Measurements from ENCODE around the gene NPC1. TPM values are rescaled to one million over a fixed set of nuclear protein-coding genes. Genes with fewer than 3 reads are reported as not detected.
"Not testable (repeated sequence)": the region's sequence is repeated elsewhere in the genome, so short reads cannot be mapped to it uniquely, and the experiment has no call there.

The NPC1 gene
- total and polyA plus RNA-seq, 2 donors: 12.5 to 19.8 TPM

DNA sequence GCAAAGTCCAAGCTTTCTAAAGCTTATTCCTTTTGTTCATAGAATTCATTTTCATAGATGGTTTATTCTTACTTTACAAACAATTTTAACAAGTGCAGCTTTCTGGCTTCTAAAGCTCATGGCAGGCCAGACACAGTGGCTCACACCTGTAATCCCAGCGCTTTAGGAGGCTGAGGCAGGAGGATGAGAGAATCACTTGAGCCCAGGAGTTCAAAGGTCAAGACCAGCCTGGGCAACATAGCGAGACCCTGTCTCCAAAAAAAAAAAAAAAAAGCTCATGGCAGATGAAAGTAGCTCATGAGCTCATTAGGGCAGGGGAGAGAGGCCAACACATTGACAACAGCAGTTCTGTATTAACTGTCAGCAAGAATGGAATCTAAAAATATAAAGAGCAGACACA is 28.1 kb upstream of the NPC1 start:
- Histone ChIP-seq H3K9me3 (ENCODE audit: control insufficient read depth in 2 of 2, insufficient read depth in 1 of 2, low read length in 1 of 2) (no peaks in the 10 kb centered on the region), H3K36me3 (ENCODE audit: control insufficient read depth in 2 of 2, insufficient read depth in 2 of 2, low read length in 1 of 2) (no peaks in the 10 kb centered on the region), H3K4me1 (ENCODE audit: control insufficient read depth in 2 of 2, insufficient read depth in 2 of 2, low read length in 2 of 2) (peaks cover 0 to 5% of the 10 kb centered on the region in 2 donors), H3K4me3 (ENCODE audit: low read length in 2 of 2) (no peak overlapping the region), H3K27ac (ENCODE audit: low read depth in 1 of 2, low read length in 1 of 2) (no peak overlapping the region), H3K27me3 (ENCODE audit: control insufficient read depth in 2 of 2, insufficient read depth in 1 of 2, low read length in 1 of 2) (peaks cover 4 to 17% of the 10 kb centered on the region in 2 donors)
- no peak for DNase-seq (ENCODE audit: low read depth in 6 of 9, low spot score in 9 of 9)
- WGBS: 99% methylated on average over 2 of the region's 2 CpGs

DNA sequence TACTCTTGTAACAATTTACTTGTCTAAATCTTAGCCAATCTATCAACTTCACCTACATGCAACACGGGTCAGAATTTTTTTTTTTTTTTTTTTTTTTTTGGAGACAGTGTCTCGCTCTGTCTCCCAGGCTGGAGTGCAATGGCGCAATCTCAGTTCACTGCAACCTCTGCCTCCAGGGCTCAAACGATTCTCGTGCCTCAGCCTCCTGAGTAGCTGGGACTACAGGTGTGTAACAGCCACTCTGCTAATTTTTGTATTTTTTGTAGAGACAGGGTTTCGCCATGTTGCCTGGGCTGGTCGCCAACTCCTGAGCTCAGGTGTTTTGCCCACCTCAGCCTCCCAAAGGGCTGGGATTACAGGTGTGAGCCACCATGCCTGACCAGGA is 26.8 kb upstream of the NPC1 start:
- H3K27ac ChIP-seq (ENCODE audit: low read depth in 1 of 2, low read length in 1 of 2); H3K4me1 ChIP-seq (ENCODE audit: control insufficient read depth in 2 of 2, insufficient read depth in 2 of 2, low read length in 2 of 2); H3K9me3 ChIP-seq (ENCODE audit: control insufficient read depth in 2 of 2, insufficient read depth in 1 of 2, low read length in 1 of 2); H3K27me3 ChIP-seq (ENCODE audit: control insufficient read depth in 2 of 2, insufficient read depth in 1 of 2, low read length in 1 of 2); H3K4me3 ChIP-seq (ENCODE audit: low read length in 2 of 2); H3K36me3 ChIP-seq (ENCODE audit: control insufficient read depth in 2 of 2, insufficient read depth in 2 of 2, low read length in 1 of 2); DNase-seq (ENCODE audit: low read depth in 6 of 9, low spot score in 9 of 9): not testable (repeated sequence)
- 96% methylated on average over 7 of the region's 7 CpGs for WGBS

DNA sequence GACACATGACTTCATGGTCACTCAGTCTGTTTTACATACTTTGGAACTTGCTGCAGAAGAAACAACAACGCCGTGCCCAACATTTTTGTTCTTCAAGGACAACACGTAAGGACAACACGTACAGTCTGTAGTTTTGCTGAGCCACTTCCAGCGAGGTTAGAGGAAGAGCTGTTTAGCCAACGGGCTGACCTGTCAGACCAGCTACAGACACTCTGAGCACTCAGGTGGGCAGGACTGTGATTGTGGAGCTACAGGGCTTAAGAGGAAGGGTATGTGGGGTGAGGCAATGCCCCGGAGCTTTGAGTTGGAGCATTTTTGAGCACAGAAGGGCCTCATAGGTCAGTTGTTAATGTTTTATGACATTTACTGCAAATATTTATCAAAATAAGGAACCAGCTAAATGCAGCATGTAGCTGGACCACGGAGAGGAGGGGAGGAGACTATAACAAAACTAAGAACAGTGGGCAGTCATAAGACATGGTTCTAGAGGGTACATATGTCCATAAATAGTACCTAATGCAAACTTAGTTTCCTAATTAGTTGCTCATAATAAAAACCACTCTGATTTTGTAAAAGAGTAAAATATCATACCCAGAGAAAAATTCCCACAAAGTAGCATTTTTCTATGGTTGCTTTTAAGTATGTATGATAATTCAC is 26.3 kb upstream of the NPC1 start:
- DNase-seq (ENCODE audit: low read depth in 6 of 9, low spot score in 9 of 9): no peak
- no peaks in the 10 kb centered on the region for H3K36me3 ChIP-seq (ENCODE audit: control insufficient read depth in 2 of 2, insufficient read depth in 2 of 2, low read length in 1 of 2)
- H3K27ac ChIP-seq (ENCODE audit: low read depth in 1 of 2, low read length in 1 of 2): no peak overlapping the region
- H3K4me3 ChIP-seq (ENCODE audit: low read length in 2 of 2): no peak overlapping the region
- 92% methylated on average over 8 of the region's 8 CpGs for WGBS
- no peaks in the 10 kb centered on the region for H3K27me3 ChIP-seq (ENCODE audit: control insufficient read depth in 2 of 2, insufficient read depth in 1 of 2, low read length in 1 of 2)
- H3K4me1 ChIP-seq (ENCODE audit: control insufficient read depth in 2 of 2, insufficient read depth in 2 of 2, low read length in 2 of 2): no peaks in the 10 kb centered on the region
- no peaks in the 10 kb centered on the region for H3K9me3 ChIP-seq (ENCODE audit: control insufficient read depth in 2 of 2, insufficient read depth in 1 of 2, low read length in 1 of 2)

DNA sequence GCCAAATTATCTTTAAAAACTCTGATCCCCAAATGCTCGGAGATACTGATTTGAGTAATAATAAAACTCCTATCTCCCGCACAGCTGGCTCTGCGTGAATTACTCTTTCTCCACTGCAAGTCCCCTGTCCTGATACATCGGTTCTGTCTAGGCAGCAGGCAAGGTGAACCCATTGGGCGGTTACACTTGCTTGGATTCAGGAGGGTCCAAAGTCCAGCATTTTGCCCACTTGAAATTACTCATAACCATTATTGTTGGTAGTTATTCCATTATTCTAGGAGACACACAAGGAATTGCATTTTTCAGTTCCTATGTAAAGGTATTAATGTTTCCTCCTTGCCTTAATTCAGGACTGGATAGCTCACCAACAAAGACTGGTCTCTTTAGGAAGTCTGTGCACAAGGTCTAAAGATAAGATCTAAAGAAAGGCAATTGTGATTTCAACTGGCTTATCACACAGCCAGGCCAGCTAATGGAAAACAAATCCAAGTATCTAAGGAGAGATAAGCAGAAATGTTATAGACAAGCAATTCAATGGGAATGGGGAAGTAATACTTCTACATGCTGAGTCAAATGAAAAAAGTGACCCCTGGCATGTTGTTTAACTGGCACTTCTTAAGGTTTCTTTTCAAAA is 23.2 kb upstream of the NPC1 start:
- Histone ChIP-seq H3K9me3 (ENCODE audit: control insufficient read depth in 2 of 2, insufficient read depth in 1 of 2, low read length in 1 of 2) (no peaks in the 10 kb centered on the region), H3K36me3 (ENCODE audit: control insufficient read depth in 2 of 2, insufficient read depth in 2 of 2, low read length in 1 of 2) (no peaks in the 10 kb centered on the region), H3K4me3 (ENCODE audit: low read length in 2 of 2) (no peak overlapping the region), H3K27ac (ENCODE audit: low read depth in 1 of 2, low read length in 1 of 2) (no peak overlapping the region), H3K4me1 (ENCODE audit: control insufficient read depth in 2 of 2, insufficient read depth in 2 of 2, low read length in 2 of 2) (no peaks in the 10 kb centered on the region), H3K27me3 (ENCODE audit: control insufficient read depth in 2 of 2, insufficient read depth in 1 of 2, low read length in 1 of 2) (no peaks in the 10 kb centered on the region)
- DNase-seq (ENCODE audit: low read depth in 6 of 9, low spot score in 9 of 9): no peak
- 99% methylated on average over 5 of the region's 5 CpGs for WGBS

DNA sequence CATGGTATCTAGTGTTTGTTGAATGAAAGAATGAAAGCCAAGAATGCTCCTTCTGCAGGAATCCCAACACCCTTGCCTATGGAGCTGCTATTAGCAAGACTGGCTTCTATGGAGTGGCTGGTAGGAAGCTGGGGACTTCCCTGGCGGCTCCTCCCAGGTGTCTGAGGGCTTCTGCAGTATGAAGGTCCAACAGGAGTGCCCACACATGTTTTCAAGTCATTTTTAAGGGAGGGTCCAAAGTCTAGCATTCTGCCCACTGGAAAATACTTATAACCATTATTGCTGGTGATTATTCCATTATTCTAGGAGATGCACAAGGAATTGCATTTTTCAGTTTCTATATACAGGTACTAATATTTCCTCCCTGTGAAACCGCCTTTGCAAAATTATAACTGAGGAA is 21.9 kb upstream of the NPC1 start:
- Histone ChIP-seq H3K4me3 (ENCODE audit: low read length in 2 of 2) (no peak overlapping the region), H3K36me3 (ENCODE audit: control insufficient read depth in 2 of 2, insufficient read depth in 2 of 2, low read length in 1 of 2) (no peaks in the 10 kb centered on the region), H3K4me1 (ENCODE audit: control insufficient read depth in 2 of 2, insufficient read depth in 2 of 2, low read length in 2 of 2) (no peaks in the 10 kb centered on the region), H3K9me3 (ENCODE audit: control insufficient read depth in 2 of 2, insufficient read depth in 1 of 2, low read length in 1 of 2) (no peaks in the 10 kb centered on the region), H3K27me3 (ENCODE audit: control insufficient read depth in 2 of 2, insufficient read depth in 1 of 2, low read length in 1 of 2) (no peaks in the 10 kb centered on the region), H3K27ac (ENCODE audit: low read depth in 1 of 2, low read length in 1 of 2) (no peak overlapping the region)
- no peak for DNase-seq (ENCODE audit: low read depth in 6 of 9, low spot score in 9 of 9)
- 91% methylated on average over 2 of the region's 2 CpGs for WGBS

DNA sequence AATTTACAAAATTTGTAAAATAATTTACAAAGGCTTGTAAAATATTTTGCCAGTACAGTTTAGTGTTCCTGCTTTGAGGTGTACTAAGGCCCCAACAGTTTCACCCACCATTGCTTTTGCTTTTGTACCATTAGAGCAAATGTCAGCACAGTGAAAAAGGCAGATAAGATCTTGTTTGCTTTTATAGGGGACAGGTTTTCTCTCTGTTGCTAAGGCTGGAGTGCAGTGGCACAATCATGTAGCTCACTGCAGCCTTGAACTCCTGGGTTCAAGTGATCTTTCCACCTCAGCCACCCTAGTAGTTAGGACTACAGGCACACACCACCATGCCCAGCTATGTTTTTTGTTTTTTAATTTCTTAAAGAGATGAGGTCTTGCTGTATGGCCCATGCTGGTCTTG is 19.6 kb upstream of the NPC1 start:
- no peaks in the 10 kb centered on the region for H3K9me3 ChIP-seq (ENCODE audit: control insufficient read depth in 2 of 2, insufficient read depth in 1 of 2, low read length in 1 of 2)
- H3K4me3 ChIP-seq (ENCODE audit: low read length in 2 of 2): no peak overlapping the region
- H3K36me3 ChIP-seq (ENCODE audit: control insufficient read depth in 2 of 2, insufficient read depth in 2 of 2, low read length in 1 of 2): no peaks in the 10 kb centered on the region
- no peak for DNase-seq (ENCODE audit: low read depth in 6 of 9, low spot score in 9 of 9)
- no peaks in the 10 kb centered on the region for H3K27me3 ChIP-seq (ENCODE audit: control insufficient read depth in 2 of 2, insufficient read depth in 1 of 2, low read length in 1 of 2)
- H3K27ac ChIP-seq (ENCODE audit: low read depth in 1 of 2, low read length in 1 of 2): no peak overlapping the region
- no peaks in the 10 kb centered on the region for H3K4me1 ChIP-seq (ENCODE audit: control insufficient read depth in 2 of 2, insufficient read depth in 2 of 2, low read length in 2 of 2)

DNA sequence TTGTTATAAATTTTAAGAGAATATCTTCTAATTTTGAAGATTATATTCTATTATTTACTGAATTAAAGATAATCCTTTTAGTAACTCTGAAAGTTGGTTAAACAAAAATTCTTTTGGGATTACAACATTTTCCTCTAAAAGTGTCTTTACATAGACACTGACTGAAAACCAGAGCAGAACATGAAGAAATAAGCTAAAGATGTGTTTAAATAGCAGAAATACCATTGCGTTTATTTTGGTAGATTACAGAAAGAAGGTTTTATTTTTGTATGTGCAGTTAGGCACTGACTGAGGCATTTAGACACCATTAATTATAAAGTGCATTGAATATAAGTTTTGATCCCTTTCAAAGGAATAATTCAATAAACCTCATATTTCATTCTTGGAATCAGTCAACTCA is 13.5 kb upstream of the NPC1 start:
- WGBS: 96% methylated on average over 1 of the region's 1 CpG
- Histone ChIP-seq H3K4me3 (ENCODE audit: low read length in 2 of 2) (no peak overlapping the region), H3K27ac (ENCODE audit: low read depth in 1 of 2, low read length in 1 of 2) (no peak overlapping the region), H3K36me3 (ENCODE audit: control insufficient read depth in 2 of 2, insufficient read depth in 2 of 2, low read length in 1 of 2) (no peaks in the 10 kb centered on the region), H3K27me3 (ENCODE audit: control insufficient read depth in 2 of 2, insufficient read depth in 1 of 2, low read length in 1 of 2) (no peaks in the 10 kb centered on the region), H3K4me1 (ENCODE audit: control insufficient read depth in 2 of 2, insufficient read depth in 2 of 2, low read length in 2 of 2) (no peaks in the 10 kb centered on the region), H3K9me3 (ENCODE audit: control insufficient read depth in 2 of 2, insufficient read depth in 1 of 2, low read length in 1 of 2) (no peaks in the 10 kb centered on the region)
- DNase-seq (ENCODE audit: low read depth in 6 of 9, low spot score in 9 of 9): no peak

DNA sequence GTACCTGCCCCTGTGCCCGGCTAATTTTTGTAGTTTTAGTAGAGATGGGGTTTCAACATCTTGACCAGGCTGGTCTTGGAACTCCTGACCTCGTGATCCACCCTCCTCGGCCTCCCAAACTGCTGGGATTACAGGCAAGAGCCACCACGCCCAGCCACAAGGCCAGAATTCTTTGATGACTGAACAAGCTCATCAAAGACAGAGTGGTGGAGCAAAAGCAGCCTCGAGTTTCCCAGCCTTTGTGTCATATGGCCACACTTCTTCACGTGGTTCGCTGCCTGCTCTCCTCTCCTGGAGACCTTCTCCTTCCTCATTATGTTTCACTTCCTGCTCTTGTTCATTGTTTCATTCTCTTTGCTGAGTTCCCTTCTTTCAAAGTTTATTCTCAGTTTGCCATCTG is 9.9 kb upstream of the NPC1 start:
- H3K27me3 ChIP-seq (ENCODE audit: control insufficient read depth in 2 of 2, insufficient read depth in 1 of 2, low read length in 1 of 2): no peaks in the 10 kb centered on the region
- no peak for DNase-seq (ENCODE audit: low read depth in 6 of 9, low spot score in 9 of 9)
- no peaks in the 10 kb centered on the region for H3K9me3 ChIP-seq (ENCODE audit: control insufficient read depth in 2 of 2, insufficient read depth in 1 of 2, low read length in 1 of 2)
- H3K4me1 ChIP-seq (ENCODE audit: control insufficient read depth in 2 of 2, insufficient read depth in 2 of 2, low read length in 2 of 2): no peaks in the 10 kb centered on the region
- no peak overlapping the region for H3K4me3 ChIP-seq (ENCODE audit: low read length in 2 of 2)
- no peaks in the 10 kb centered on the region for H3K36me3 ChIP-seq (ENCODE audit: control insufficient read depth in 2 of 2, insufficient read depth in 2 of 2, low read length in 1 of 2)
- WGBS: 78% methylated on average over 7 of the region's 7 CpGs
- H3K27ac ChIP-seq (ENCODE audit: low read depth in 1 of 2, low read length in 1 of 2): no peak overlapping the region

DNA sequence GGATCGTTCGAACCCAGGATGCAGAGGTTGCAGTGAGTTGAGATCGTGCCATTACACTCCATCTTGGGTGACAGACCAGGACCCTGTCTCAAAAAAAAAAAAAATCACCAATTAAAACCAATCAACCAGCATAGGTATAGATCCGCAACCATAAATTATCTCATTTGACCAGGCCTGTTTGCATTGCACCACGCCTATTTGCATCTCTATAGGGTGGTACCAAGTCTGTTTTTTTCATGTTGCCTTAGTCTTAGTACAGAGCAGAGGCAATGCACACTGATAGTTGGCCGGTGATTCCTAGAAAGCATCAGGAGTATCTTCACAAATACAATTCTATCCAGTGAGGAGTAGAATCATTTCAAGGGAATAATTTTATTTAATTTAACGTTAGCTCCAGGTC is 9.3 kb upstream of the NPC1 start:
- no peaks in the 10 kb centered on the region for H3K9me3 ChIP-seq (ENCODE audit: control insufficient read depth in 2 of 2, insufficient read depth in 1 of 2, low read length in 1 of 2)
- no peak for DNase-seq (ENCODE audit: low read depth in 6 of 9, low spot score in 9 of 9)
- no peaks in the 10 kb centered on the region for H3K36me3 ChIP-seq (ENCODE audit: control insufficient read depth in 2 of 2, insufficient read depth in 2 of 2, low read length in 1 of 2)
- H3K27me3 ChIP-seq (ENCODE audit: control insufficient read depth in 2 of 2, insufficient read depth in 1 of 2, low read length in 1 of 2): no peaks in the 10 kb centered on the region
- H3K27ac ChIP-seq (ENCODE audit: low read depth in 1 of 2, low read length in 1 of 2): no peak overlapping the region
- no peak overlapping the region for H3K4me3 ChIP-seq (ENCODE audit: low read length in 2 of 2)
- 98% methylated on average over 7 of the region's 7 CpGs for WGBS
- H3K4me1 ChIP-seq (ENCODE audit: control insufficient read depth in 2 of 2, insufficient read depth in 2 of 2, low read length in 2 of 2): no peaks in the 10 kb centered on the region

Data from thymus (tissue), 11 donors.